Mesenchymal stem cell (in vitro differentiated cells and primary cell): ENCODE results near the gene H2BK1.

ENCODE experiments used
- DNase-seq: peaks from one replicate; pipeline ENCODE4 v3.0.0-alpha.2; 2013
- H2AFZ ChIP-seq: one replicate; pipeline ENCODE4 v1.6.1; 2013; ENCODE audit warnings: low read depth, mild to moderate bottlenecking, control low read depth, inconsistent platforms, low read length, moderate library complexity
- H2AK5ac ChIP-seq: 2 replicates; pipeline ENCODE4 v1.6.1; 2013; ENCODE audit warnings: low read length, moderate library complexity, mild to moderate bottlenecking, inconsistent platforms; ENCODE audit not compliant: severe bottlenecking
- H2BK120ac ChIP-seq: one replicate; pipeline ENCODE4 v1.6.1; 2013; ENCODE audit warnings: low read depth, mild to moderate bottlenecking, inconsistent platforms, low read length, moderate library complexity
- H2BK12ac ChIP-seq, 2 experiments: one replicate each; pipeline ENCODE4 v1.6.1; 2013; ENCODE audit warnings: inconsistent platforms in 2 of 2, low read length in 2 of 2, mild to moderate bottlenecking in 2 of 2, moderate library complexity in 2 of 2, control low read depth in 1 of 2
- H2BK15ac ChIP-seq: one replicate; pipeline ENCODE4 v1.6.1; 2013; ENCODE audit warnings: mild to moderate bottlenecking, low read depth, inconsistent platforms; ENCODE audit not compliant: poor library complexity, severe bottlenecking
- H2BK5ac ChIP-seq: 2 replicates; pipeline ENCODE4 v1.6.1; 2013; ENCODE audit warnings: low read depth, mild to moderate bottlenecking, low read length, control low read depth, inconsistent platforms; ENCODE audit not compliant: poor library complexity, severe bottlenecking
- H3K14ac ChIP-seq, 2 experiments: one replicate each; pipeline ENCODE4 v1.6.1; 2013; ENCODE audit warnings: inconsistent platforms in 2 of 2, low read length in 2 of 2, control low read depth in 1 of 2, mild to moderate bottlenecking in 1 of 2, moderate library complexity in 1 of 2
- H3K18ac ChIP-seq, 2 experiments: one replicate each; pipeline ENCODE4 v1.6.1; 2013; ENCODE audit warnings: inconsistent platforms in 2 of 2, low read length in 2 of 2, control low read depth in 1 of 2, low read depth in 1 of 2, mild to moderate bottlenecking in 1 of 2
- H3K23ac ChIP-seq, 2 experiments: one replicate each; pipeline ENCODE4 v1.6.1; 2013; ENCODE audit warnings: inconsistent platforms in 2 of 2, low read length in 2 of 2, mild to moderate bottlenecking in 2 of 2, moderate library complexity in 2 of 2, control low read depth in 1 of 2
- H3K27ac ChIP-seq: 2 replicates; pipeline ENCODE4 v1.5.1; 2013; ENCODE audit warnings: mild to moderate bottlenecking, moderate library complexity, low read length, control low read depth, inconsistent platforms; ENCODE audit not compliant: poor library complexity, severe bottlenecking
- H3K27me3 ChIP-seq, 2 experiments: 2 replicates each; pipeline versions ENCODE4 v1.6.1 to v1.7.0; 2013; ENCODE audit warnings: low read length in 2 of 2, mild to moderate bottlenecking in 2 of 2, moderate library complexity in 2 of 2, control low read depth in 1 of 2, inconsistent platforms in 1 of 2; ENCODE audit not compliant: control insufficient read depth in 1 of 2, insufficient read depth in 1 of 2
- H3K36me3 ChIP-seq, 2 experiments: 2 replicates each; pipeline versions ENCODE4 v1.6.1 to v1.7.0; 2013; ENCODE audit warnings: low read length in 2 of 2, control low read depth in 1 of 2, inconsistent platforms in 1 of 2, low read depth in 1 of 2, mild to moderate bottlenecking in 1 of 2; ENCODE audit not compliant: insufficient read depth in 2 of 2, control insufficient read depth in 1 of 2
- H3K4ac ChIP-seq, 2 experiments: one replicate each; pipeline ENCODE4 v1.6.1; 2013; ENCODE audit warnings: inconsistent platforms in 2 of 2, low read length in 2 of 2, mild to moderate bottlenecking in 2 of 2, moderate library complexity in 2 of 2, control low read depth in 1 of 2, low read depth in 1 of 2
- H3K4me1 ChIP-seq: 2 replicates; pipeline ENCODE4 v1.6.1; 2013; ENCODE audit warnings: low read depth, low read length, control low read depth; ENCODE audit not compliant: control insufficient read depth, insufficient read depth
- H3K4me2 ChIP-seq: 2 replicates; pipeline ENCODE4 v1.6.1; 2013; ENCODE audit warnings: low read length, mild to moderate bottlenecking, inconsistent platforms; ENCODE audit not compliant: poor library complexity, severe bottlenecking
- H3K4me3 ChIP-seq, 2 experiments: 2 replicates each; pipeline versions ENCODE4 v1.5.1 to v1.7.0; 2013; ENCODE audit warnings: low read length in 2 of 2, mild to moderate bottlenecking in 2 of 2, control low read depth in 1 of 2, low read depth in 1 of 2; ENCODE audit not compliant: insufficient read depth in 1 of 2
- H3K79me1 ChIP-seq: replicated peaks from 2 replicates; pipeline ENCODE4 v1.6.1; 2013; ENCODE audit warnings: mild to moderate bottlenecking, control low read depth, low read length, inconsistent platforms; ENCODE audit not compliant: poor library complexity, severe bottlenecking
- H3K9ac ChIP-seq: 2 replicates; pipeline ENCODE4 v1.7.0; 2013; ENCODE audit warnings: mild to moderate bottlenecking, low read length, moderate library complexity
- H3K9me3 ChIP-seq: 2 replicates; pipeline ENCODE4 v1.7.0; 2013; ENCODE audit warnings: mild to moderate bottlenecking, low read length; ENCODE audit not compliant: control insufficient read depth
- H4K8ac ChIP-seq: one replicate; pipeline ENCODE4 v1.6.1; 2013; ENCODE audit warnings: inconsistent platforms, mild to moderate bottlenecking, low read length, moderate library complexity
- H4K91ac ChIP-seq: one replicate; pipeline ENCODE4 v1.6.1; 2013; ENCODE audit warnings: mild to moderate bottlenecking, low read length, inconsistent platforms
- WGBS: methylation state at CpG from one replicate; pipeline ENCODE4 v1.1.7; 2013; ENCODE audit warnings: mixed read lengths; 5-methylcytosine and 5-hydroxymethylcytosine counted together

H2BK1 gene

GRCh38 chr7:151249732-151250072 lies 39.4 kb upstream of the H2BK1 start:
- Histone ChIP-seq H3K4ac (peak overlapping the region; percentile 46 to 71), H3K9ac (peak overlapping the region; percentile 71), H3K4me3 (no peak overlapping the region), H3K23ac (no peak overlapping the region), H3K79me1 (peaks cover 13% of the 10 kb centered on the region), H2AFZ (no peak overlapping the region), H3K4me2 (peak overlapping the region; percentile 80), H3K4me1 (peaks cover 64% of the 10 kb centered on the region), H3K36me3 (no peaks in the 10 kb centered on the region), H2AK5ac (no peak overlapping the region), H3K27ac (peak overlapping the region; percentile 55), H2BK12ac (peak overlapping the region; percentile 2 to 82), H2BK15ac (peak overlapping the region; percentile 91), H2BK5ac (no peak overlapping the region), H3K18ac (peak overlapping the region; percentile 28 to 99), H4K8ac (peak overlapping the region; percentile 99), H4K91ac (peak overlapping the region; percentile 98), H3K14ac (no peak overlapping the region), H3K9me3 (no peaks in the 10 kb centered on the region), H2BK120ac (peak overlapping the region; percentile 94), H3K27me3 (peaks cover 6 to 11% of the 10 kb centered on the region in 2 experiments)
- peak; percentile 65 for DNase-seq
- 15% methylated on average over 4 of the region's 5 CpGs for WGBS

- Histone ChIP-seq H3K4me3 (peak overlapping the region; percentile 53 to 71), H2BK15ac (peak overlapping the region; percentile 91), H3K36me3 (no peaks in the 10 kb centered on the region), H2AK5ac (no peak overlapping the region), H2BK5ac (peak overlapping the region; percentile 1), H3K79me1 (peaks cover 14% of the 10 kb centered on the region), H4K91ac (peak overlapping the region; percentile 98), H2BK12ac (peak overlapping the region; percentile 80 to 88), H3K18ac (peak overlapping the region; percentile 87 to 99), H3K9me3 (no peaks in the 10 kb centered on the region), H2AFZ (peak overlapping the region; percentile 6), H3K9ac (peak overlapping the region; percentile 71), H3K4ac (peak overlapping the region; percentile 64 to 75), H3K27me3 (peaks cover 3 to 6% of the 10 kb centered on the region in 2 experiments), H2BK120ac (peak overlapping the region; percentile 94), H3K23ac (peak overlapping the region in 1 of 2 experiments; percentile 68), H3K14ac (peak overlapping the region in 1 of 2 experiments; percentile 91), H3K4me1 (peaks cover 65% of the 10 kb centered on the region), H3K4me2 (peak overlapping the region; percentile 80), H4K8ac (peak overlapping the region; percentile 99), H3K27ac (peak overlapping the region; percentile 80)
- 6% methylated on average over 44 of the region's 45 CpGs for WGBS
- DNase-seq = peak; percentile 93
Observed at GRCh38 chr7:151249034-151249731, 38.9 kb upstream of the H2BK1 start.

GRCh38 chr7:151248346-151249033 lies 38.2 kb upstream of the H2BK1 start, which contains the start of gene SMARCD3:
Gene SMARCD3, minus strand, starts transcription at chr7:151248694. Its CDS starts 132 bp downstream, at chr7:151248562.
- Histone ChIP-seq H4K91ac (peak within 1 kb of the TSS; percentile 98), H3K14ac (peak within 1 kb of the TSS in 1 of 2 experiments; percentile 91), H4K8ac (peak within 1 kb of the TSS; percentile 99), H2AFZ (peak within 1 kb of the TSS; percentile 6), H2BK120ac (peak within 1 kb of the TSS; percentile 94), H3K79me1 (peaks cover 19% of the 10 kb centered on the region), H2BK5ac (peak within 1 kb of the TSS; percentile 1), H3K18ac (peak within 1 kb of the TSS; percentile 87 to 99), H2BK12ac (peak within 1 kb of the TSS; percentile 88 to 89), H2AK5ac (peak within 1 kb of the TSS; percentile 14), H3K36me3 (peaks cover 0 to 5% of the 10 kb centered on the region in 2 experiments), H3K9me3 (no peaks in the 10 kb centered on the region), H3K4ac (peak within 1 kb of the TSS; percentile 75 to 93), H3K4me1 (peaks cover 67% of the 10 kb centered on the region), H3K27ac (peak within 1 kb of the TSS; percentile 89), H3K9ac (peak within 1 kb of the TSS; percentile 87), H3K4me3 (peak within 1 kb of the TSS; percentile 74 to 84), H2BK15ac (peak within 1 kb of the TSS; percentile 91), H3K27me3 (no peaks in the 10 kb centered on the region), H3K23ac (peak within 1 kb of the TSS in 1 of 2 experiments; percentile 77), H3K4me2 (peak within 1 kb of the TSS; percentile 80)
- DNase-seq = peak; percentile 77
- WGBS = under 1% methylated on average over 62 of the region's 71 CpGs
